NCI-H2107 treated with DMSO at 0.1 percent for 48 hours (cell line): ENCODE results near the gene MIF4GD.
"Not testable (repeated sequence)": the region's sequence is repeated elsewhere in the genome, so short reads cannot be mapped to it uniquely, and the experiment has no call there.

Experiments
- DNase-seq: peaks from one replicate; lab custom pipeline; 2025; ENCODE audit not compliant: unreplicated experiment; lab: John Stamatoyannopoulos, UW

MIF4GD gene, protein sequence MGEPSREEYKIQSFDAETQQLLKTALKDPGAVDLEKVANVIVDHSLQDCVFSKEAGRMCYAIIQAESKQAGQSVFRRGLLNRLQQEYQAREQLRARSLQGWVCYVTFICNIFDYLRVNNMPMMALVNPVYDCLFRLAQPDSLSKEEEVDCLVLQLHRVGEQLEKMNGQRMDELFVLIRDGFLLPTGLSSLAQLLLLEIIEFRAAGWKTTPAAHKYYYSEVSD

DNA sequence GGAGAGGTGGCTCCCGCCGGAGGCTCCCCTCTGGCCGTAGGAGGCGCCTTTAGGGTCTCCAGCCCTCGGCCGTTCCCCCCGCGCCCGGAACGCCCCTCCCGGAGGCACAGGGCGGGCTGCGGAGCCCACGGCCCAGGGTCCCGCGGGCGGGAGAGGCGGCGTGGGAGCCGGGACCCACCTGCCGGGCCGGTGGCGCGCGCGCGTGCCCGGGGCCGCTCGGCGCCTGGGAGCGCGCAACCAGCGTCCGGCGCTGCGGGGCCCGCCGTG, at the start of gene MIF4GD:
Gene MIF4GD, minus strand, starts transcription at position 266 of the 267 bp plus-strand sequence. CDS start 1,036 bp downstream, outside the sequence.
- no peak for DNase-seq

DNA sequence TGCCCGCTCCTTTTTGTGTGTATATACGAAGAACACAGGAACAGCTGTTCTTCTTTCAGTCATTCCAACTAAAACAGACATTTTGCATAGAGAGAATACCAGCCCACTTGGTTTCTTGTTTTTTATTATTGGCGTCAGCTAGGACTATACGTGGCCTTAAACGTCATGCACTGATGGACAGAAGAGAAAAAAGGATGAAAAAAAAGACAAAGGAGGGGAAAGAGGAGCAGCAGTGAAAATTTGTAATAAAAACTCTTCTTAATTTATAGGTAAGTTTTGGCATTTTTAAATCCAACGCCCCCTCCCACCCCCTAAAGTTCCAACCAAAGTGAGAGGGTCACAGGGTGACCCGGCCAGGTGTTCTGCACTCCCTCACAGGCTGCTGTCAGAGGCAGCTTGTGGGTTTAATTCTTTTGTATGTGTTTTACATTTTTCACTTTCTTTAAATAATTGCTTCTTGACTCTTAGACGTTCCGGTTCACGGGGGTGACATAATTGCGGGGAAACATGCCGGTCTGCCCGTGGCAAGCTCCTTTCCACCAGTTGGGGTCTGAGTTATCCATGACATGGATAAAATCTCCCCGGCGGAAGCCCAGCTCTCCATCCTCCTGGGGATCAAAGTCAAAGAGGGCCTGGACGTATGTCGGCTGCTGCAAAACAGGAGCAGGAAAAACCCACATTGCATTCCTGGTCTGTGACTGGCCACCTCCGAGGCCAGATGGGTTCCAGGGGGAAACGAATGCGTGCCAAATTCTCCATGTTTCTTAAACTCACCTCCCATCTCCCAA, 49.1 kb upstream of the MIF4GD start:
- no peak for DNase-seq

DNA sequence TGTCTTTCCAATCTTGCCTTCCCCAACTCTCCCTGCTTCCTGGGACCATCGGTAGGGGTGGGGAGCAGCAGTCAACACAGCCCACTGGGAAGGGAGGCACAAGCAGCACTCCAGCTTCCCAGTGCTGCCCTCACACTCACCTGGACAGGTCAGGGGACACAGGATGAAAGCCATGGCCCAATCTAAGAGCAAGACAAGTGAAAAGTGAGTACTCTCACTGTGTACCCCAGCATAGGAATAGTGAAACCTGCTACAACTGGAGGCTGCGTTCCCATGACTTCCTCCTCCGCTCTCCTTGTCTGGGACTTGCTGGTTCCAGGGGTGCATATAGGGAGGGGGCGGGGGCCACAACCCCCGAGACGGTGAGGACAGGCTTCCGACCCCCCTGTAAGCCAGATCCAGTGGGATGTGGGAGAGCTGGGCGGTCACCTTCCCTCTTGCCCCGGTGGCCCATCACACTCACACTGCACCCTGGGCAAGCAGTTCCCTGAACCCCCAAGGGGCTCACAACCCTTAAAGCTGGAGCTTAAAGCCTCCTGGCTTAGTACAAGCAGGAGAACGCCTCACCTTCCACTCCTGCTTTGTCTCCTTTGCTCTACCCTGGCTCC, 47.7 kb upstream of the MIF4GD start:
- DNase-seq: no peak

DNA sequence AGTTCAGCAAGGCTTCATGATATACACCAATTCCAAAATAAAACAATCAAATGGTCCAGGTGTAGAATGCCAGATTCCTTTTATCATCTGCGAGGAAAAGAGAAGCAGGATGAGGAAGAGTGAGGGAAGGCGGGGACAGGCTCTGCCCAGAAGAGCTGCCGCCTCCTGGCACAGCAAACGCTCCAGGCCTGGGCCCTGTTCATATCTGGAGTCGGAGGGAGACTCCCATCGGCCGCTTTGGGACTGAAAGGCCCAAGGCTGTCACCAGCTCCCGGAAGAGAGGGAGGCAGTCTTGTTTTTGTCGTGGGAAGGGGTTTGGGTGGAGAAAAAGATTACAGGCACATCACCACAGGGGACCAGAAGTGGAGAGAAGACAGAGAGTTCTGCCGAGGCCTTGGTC, 47.2 kb upstream of the MIF4GD start:
- no peak for DNase-seq

DNA sequence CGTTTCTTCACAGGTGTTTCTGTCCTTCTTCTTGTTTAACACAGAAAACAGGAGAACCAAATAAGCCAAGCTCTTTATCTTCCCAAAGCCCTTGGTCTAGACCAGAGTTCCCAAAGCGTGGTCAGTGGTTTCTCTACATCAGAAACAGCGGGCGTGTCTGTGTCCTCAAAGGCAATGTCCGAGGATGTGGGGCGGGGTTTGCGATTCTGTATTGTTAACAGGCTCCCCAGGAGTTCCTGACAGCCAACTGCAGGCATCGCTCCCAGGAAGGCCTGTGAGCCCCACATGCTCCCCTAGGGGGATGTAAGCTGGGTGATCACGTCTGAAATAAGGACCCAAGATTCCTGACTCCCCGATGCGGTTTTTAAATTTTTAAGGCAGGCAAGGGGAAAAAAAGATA, 46.6 kb upstream of the MIF4GD start:
- DNase-seq: no peak

DNA sequence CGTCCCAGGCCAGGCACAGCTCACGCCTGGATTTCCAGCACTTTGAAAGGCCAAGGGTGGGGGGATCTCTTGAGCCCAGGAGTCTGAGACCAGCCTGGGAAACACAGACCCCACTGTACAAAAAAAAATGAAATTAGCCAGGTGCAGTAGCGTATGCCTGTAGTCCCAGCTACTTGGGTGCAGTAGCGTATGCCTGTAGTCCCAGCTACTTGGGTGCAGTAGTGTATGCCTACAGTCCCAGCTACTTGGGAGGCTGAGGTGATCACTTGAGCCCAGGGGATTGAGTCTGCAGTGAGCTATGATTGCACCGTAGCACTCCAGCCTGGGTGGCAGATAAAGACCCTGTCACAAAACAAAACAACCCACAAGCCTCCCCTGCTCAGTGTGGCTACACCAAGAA, 45.2 kb upstream of the MIF4GD start:
- no peak for DNase-seq

DNA sequence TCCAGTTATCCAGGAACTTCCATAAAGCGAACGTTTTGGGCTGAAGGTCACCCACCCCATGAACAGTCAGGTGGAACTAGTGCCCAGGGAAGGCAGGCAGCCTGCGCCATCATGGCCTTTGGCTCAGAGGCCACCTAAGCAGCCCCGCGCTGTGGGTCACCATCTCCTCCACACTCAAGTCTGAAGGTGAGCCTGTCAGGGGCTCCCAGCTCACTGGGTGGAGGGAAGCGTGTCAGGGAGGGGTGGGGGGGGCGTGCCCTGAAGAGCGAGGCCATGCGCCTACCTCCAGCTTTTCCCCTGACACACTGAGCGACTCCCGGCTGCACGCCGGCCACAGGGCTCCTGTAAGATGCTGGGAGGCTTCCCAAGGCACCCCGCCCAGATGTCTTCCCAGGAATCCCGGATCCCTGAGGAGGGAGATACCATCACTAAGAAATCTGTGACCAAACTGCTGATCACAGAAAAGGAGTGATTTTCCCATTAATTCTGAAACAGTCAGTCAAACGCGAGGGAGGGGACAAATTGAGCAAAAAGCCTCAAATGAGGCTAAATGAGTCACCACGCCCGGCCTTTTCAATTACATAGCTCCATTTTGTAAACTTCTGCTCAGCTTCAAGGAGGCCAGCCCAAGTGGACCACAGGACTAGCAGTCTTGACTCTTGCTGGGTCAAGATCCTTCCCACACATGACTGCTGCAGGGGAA, 44.7 kb upstream of the MIF4GD start:
- DNase-seq: no peak

DNA sequence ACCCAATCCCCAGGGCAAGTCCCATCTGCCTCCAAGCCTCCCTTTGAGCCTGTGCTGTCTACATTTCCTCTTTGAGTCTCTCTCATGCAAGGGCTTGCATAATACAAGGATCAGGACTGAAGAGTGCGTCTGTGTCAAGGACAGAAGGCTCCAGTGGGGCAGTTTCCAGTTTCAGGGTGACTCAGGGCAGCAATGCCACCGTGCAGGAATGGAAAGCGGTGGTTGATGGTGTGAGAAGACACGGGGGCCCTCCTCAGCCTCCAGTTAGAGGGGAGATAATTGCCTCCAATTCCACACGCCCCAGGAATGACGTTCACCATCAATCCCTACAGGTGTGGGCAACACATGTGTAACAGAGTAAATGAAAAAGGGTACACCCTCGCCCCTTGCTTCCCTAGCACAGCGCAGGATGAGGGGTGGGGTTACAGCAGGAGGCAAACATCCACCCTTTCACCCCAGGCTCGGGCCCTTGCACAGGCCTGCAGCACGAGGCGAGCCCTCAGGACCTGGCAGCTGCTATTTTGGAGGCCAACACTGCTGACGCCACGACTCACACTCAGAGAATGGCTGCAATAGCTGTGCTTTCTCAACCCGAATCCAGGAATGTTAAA, 43.0 kb upstream of the MIF4GD start:
- DNase-seq: no peak

DNA sequence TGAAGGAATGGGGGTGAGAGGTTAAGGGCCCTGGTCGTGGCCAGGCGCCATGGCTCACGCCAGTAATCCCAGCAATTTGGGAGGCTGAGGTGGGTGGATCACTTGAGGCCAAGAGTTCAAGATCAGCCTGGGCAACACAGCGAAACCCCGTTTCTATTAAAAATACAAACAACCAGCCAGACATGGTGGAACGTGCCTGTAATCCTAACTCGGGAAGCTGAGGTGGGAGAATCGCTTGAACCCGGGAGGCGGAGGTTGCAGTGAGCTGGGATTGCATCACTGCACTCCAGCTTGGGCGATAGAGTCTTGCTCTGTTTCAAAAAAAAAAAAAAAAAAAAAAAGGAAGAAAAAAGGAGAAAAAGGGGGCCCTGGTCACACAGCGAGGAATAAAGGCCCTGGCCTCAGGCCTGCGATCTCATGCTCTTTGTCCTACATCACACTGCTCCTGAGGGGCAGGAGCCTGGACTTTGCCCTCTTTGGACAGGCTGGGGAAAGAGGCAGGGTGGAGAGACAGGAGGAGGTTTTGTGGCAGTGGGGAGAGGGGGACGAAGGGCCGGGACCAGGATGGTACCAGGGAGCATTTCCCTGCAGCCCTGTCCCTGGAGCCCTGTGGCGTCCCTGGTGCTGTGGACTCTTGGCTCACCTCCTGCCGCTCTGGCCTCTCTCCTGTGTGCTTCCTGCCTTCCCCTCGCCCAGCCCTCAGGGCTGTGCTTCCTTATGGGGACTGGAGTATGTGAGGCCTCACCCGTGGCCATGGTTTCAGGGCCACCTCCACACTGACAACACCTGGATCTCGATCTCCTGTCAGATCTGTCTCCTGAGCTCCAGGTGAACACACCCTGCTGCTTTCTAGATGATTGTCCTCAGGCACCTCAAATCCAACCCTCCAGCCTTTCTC, 38.0 kb upstream of the MIF4GD start:
- no peak for DNase-seq

DNA sequence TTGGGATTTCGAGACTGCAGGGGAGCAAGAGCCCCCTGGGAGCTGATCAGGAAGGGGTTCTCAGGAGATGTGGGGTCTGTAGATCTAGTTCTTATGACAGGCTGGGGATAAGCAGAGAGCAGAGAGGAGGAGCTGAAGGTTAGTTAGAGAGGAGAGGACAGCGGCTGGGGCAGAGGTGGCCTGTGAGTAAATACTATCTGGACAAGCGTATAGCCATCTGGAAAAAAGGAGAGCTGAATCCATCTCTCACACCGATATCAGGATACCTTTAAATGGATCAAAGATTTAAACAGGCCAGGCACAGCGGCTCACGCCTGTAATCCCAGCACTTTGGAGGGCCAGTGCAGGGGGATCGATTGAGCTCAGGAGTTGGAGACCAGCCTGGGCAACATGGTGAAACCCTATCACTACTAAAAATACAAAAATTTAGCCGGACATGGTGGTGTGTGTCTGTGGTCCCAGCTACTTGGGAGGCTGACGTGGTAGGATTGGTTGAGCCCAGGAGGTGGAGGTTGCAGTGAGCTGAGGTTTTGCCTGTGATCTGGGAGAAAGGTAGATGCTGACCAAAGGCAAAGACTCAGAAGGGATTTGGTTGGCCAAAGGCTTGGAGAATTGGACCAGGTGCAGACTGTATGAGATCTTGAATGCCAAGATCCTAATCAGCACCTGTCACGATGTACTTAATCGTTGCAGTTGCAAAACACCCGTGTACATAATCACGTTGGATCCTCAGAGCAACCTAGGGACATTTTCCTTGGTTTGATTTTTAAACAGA, 37.1 kb upstream of the MIF4GD start:
- DNase-seq: no peak

DNA sequence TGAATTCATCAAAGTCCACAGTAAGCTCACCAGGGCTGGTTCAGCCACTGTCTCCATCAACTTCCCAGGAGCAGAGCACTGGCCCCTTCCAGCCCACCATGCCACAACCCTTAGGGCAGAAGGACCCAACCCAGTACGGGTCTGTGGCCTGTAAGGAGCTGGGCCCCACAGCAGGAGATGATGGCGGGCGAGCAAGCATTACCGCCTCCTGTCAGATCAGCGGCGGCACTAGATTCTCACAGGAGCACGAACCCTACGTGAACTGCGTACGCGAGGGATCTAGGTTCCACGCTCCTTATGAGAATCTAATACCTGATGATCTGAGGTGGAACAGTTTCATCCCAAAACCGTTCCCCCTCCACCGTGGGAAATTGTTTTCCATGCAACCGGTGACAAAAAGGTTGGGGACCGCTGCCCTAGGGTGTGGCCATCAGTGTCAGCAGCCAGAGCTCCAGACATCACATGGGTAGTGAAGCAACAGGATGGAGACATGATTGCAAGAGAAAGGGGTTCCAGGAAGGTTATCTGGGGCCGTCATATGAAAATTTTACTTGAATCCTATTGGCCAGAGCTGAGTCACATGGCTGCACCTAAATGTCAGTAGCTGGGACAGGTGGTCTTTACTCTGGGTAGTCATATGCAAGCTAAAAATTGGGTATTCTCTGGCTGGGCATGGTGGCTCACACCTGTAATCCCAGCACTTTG, 30.6 kb upstream of the MIF4GD start:
- no peak for DNase-seq

DNA sequence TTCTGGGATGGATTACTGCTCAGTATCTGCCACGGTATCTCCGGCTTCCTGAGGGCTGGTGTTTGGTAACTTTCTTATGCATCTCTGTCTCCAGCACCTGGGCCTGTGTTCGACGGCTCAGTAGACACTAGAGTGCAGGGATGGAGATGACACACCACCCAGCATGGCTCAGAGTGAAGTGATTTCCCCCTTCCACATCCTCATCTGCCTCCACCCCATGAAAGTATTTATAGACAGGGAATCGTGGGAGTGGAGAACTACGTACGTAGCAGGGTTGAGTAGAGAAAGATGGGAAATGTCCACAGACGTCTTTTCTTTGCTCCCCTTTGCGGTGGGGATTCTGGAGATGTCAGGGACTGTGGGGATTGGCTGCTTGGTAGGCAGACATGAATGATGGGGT, 30.0 kb upstream of the MIF4GD start:
- no peak for DNase-seq

DNA sequence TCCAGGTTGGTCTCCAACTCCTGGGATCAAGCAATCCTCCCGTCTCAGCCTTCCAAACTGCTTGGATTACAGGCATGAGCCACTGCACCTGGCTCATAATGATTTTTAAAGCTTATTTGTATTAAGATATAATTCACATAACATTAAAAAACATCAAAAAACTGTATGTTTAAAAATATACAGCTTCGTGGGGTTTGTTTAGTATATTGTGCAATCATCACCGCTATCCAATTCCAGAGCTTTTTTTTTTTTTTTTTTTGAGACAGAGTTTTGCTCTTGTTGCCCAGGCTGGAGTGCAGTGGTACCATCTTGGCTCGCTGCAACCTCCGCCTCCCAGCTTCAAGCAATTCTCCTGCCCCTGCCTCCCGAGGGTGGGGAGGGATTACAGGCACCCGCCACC, 29.2 kb upstream of the MIF4GD start:
- no peak for DNase-seq

DNA sequence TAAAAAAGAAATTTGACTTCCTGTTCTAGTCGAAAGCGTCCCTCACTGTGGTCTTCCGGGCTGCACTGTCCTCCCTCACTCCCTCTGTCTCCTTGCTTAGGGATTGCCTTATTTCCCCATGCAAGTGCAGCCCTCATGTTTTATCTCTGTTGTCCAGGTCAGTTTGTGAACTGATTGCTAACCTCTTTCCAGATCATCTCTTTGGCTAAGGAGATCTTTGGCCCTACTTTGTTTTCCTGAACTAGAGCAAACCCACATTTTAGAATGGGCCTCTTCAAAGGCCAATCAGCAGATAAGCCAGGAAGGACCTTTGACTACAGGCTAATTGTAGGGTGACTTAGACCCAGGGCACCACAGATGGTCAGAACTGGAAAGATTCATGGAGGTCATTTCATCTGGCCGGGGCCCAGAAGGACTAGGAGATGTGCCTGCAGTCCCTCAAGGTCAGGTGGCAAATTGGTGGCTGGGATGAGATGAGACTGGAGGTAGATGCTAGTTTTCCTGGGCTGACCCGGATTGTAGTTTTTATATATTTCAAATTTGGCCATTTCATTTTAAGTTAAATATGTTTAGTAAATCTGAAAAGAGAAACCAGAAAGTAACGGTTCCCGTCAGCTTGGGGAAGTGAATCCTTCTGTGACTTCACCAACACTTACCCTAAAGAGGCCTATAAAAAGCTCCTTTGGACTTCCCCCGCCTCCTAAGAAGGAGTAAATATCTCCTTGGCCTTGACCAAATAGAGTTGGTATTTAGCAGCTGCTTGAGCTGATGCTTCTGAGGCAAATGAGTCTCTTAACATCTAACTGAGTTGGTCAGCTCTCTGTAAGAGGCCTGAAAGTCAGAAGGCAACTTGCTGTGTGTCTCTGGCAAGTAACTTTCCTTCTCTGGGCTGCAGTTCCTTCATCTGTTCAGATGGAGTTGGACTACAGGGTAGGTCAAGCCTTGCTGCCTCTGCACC, 24.4 kb upstream of the MIF4GD start:
- no peak for DNase-seq

DNA sequence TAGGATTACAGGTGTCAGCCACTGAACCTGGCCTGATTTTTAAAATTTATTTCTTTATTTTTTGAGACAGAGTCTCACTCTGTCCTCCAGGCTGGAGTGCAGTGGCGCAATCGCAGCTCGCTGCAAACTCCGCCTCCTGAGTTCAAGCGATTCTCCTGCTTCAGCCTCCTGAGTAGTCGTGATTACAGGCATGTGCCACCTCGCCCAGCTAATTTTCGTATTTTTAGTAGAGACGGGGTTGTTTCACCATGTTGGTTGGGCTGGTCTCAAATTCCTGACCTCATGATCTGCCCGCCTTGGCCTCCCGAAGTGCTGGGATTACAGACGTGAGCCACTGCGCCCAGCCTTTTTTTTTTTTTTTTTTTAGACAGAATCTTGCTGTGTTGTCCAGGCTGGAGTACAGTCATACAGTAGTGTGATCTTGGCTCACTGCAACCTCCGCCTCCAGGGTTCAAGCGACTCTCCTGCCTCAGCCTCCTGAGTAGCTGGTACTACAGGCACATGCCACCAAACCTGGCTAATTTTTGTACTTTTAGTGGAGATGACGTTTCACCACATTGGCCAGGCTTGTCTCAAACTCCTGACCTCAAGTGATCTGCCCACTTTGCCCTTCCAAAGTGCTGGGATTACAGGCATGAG, 21.9 kb upstream of the MIF4GD start:
- DNase-seq: not testable (repeated sequence)

DNA sequence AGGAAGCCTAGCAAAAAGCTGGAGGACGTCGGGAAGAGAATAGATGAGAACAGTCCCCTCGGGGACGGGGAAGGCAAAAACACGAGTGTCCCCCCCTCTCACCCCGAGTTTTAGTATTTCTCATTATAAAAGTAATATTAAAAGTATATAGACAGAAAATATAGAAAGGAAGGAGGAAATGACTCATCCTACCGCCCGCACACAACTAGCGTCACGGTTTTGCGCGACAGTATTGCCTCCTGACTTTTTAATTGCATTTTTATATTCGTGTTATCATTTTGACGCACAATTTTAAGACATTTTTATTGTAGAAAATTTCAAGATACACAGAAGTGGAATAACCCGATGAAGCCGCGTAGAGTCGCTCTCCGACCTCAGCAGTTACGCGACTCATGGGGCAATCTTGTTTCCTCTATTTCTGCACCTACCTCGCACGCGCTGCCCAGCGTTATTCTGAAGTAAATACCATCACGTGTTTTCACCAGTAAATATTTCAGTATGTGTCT, 18.9 kb upstream of the MIF4GD start:
- DNase-seq: peak; percentile 27

DNA sequence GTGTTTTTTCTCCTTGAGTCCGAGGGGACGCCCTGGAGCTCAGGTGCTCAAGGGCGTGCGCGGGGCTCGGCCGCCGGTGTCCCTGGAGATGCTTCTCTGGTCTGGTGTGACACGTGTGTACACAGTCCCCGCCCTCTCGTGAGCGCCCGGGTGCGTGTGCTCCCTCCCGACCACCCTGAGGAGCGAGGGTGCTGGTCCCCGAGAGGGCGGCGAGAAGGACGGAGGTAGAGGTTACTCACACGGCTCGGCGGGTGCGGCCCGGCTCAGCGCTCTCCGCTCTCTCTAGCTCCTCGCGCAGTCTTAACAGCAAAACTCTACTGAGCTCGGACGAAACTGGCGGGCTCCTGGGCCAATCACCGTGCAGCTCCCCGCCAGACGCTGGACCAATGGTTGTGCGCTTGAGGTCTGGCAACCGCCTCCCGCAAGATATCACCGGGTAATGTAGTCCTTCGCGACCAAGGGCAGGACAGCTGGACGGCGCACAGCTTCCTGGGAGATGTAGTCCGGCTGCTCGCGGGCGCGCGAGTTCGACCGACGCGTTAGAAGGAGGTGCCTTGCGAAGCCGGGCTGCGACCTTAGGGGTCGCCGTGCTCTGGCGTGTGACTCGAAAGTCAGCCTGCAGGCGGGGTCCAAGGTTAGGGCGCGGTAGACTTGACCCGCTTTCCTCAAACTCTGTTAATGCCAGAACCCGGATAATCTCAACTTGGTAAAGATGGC, 18.2 kb upstream of the MIF4GD start, which contains the start of gene SLC25A19:
Gene SLC25A19, minus strand, starts transcription at position 319 of the 717 bp plus-strand sequence. CDS start 2,669 bp downstream, outside the sequence.
- DNase-seq: peak; percentile 96
